SK-N-SH (cell line): ENCODE results near the gene ERLEC1. TPM values are rescaled to one million over a fixed set of nuclear protein-coding genes. Genes with fewer than 3 reads are reported as not detected.

Source experiments
- CTCF ChIA-PET: fragments of 300-600, 350-600 bp; formaldehyde crosslinking; extraction: SDS; loops from one replicate; lab custom pipeline; 2021; lab: Yijun Ruan, JAX
- POLR2A ChIA-PET: fragments of 350-600 bp; sonication (Branson Sonifier 250); formaldehyde crosslinking; extraction: SDS; loops from one replicate; lab custom pipeline; 2020; ENCODE audit warnings: antibody characterized with exemption, inconsistent platforms; lab: Yijun Ruan, JAX
- DNase-seq: peaks from one replicate; pipeline ENCODE4 v3.0.0; 2012
- H2AFZ ChIP-seq: fragments of 200-600 bp; sonication (generic); 2 replicates; pipeline ENCODE4 v1.8.1; 2016; ENCODE audit warnings: antibody characterized with exemption, mild to moderate bottlenecking, low read depth
- H3F3A ChIP-seq: fragments of 200-600 bp; sonication (generic); replicated peaks from 2 replicates; pipeline ENCODE3; 2016; ENCODE audit warnings: antibody characterized with exemption, mild to moderate bottlenecking; ENCODE audit not compliant: insufficient read depth
- H3K27ac ChIP-seq, 2 experiments: fragments of 200-500 bp in 1 of 2; fragments of 200-600 bp in 1 of 2; sonication (Bioruptor generic) in 1 of 2; sonication (generic), shearing (Covaris generic) in 1 of 2; 2 replicates each; pipeline versions ENCODE4 v1.5.1 to v1.6.1; 2014 to 2016; ENCODE audit warnings: low read depth in 2 of 2, inconsistent platforms in 1 of 2, low read length in 1 of 2, mild to moderate bottlenecking in 1 of 2, mixed read lengths in 1 of 2
- H3K27me3 ChIP-seq: fragments of 200-600 bp; sonication (generic), shearing (Covaris generic); 2 replicates; pipeline ENCODE4 v1.6.1; 2016; ENCODE audit warnings: mixed run types; ENCODE audit not compliant: insufficient read depth
- H3K36me3 ChIP-seq, 2 experiments: fragments of 200-500 bp in 1 of 2; fragments of 200-600 bp in 1 of 2; sonication (Bioruptor generic) in 1 of 2; sonication (generic) in 1 of 2; replicated peaks in 1 of 2; 2 replicates each; pipeline versions ENCODE3 to v1.5.1; 2014 to 2016; ENCODE audit warnings: low read length in 1 of 2, mild to moderate bottlenecking in 1 of 2; ENCODE audit not compliant: insufficient read depth in 2 of 2, control insufficient read depth in 1 of 2
- H3K4me1 ChIP-seq, 2 experiments: fragments of 200-500 bp in 1 of 2; fragments of 200-600 bp in 1 of 2; sonication (Bioruptor generic) in 1 of 2; sonication (generic), shearing (Covaris generic) in 1 of 2; 2 replicates each; pipeline versions ENCODE4 v1.5.1 to v1.6.1; 2014 to 2016; ENCODE audit warnings: low read depth in 1 of 2, low read length in 1 of 2, mixed run types in 1 of 2; ENCODE audit not compliant: insufficient read depth in 2 of 2, control insufficient read depth in 1 of 2
- H3K4me2 ChIP-seq: fragments of 200-600 bp; sonication (generic), shearing (Covaris generic); 2 replicates; pipeline ENCODE4 v1.6.1; 2017; ENCODE audit warnings: mixed run types
- H3K4me3 ChIP-seq, 2 experiments: fragments of 200-500 bp in 1 of 2; fragments of 200-600 bp in 1 of 2; sonication (Bioruptor generic) in 1 of 2; sonication (generic), shearing (Covaris generic) in 1 of 2; 2 replicates each; pipeline versions ENCODE4 v1.5.1 to v1.8.1; 2014 to 2016; ENCODE audit warnings: low read depth in 2 of 2, inconsistent platforms in 1 of 2, low read length in 1 of 2, mild to moderate bottlenecking in 1 of 2, mixed read lengths in 1 of 2, moderate library complexity in 1 of 2
- H3K79me2 ChIP-seq: fragments of 200-600 bp; sonication (generic); 2 replicates; pipeline ENCODE4 v1.8.1; 2017; ENCODE audit warnings: mild to moderate bottlenecking; ENCODE audit not compliant: insufficient read depth
- H3K9ac ChIP-seq: fragments of 200-600 bp; sonication (generic); 2 replicates; pipeline ENCODE4 v1.6.1; 2017; ENCODE audit warnings: mixed run types
- H3K9me2 ChIP-seq: fragments of 200-600 bp; sonication (generic); 2 replicates; pipeline ENCODE4 v1.6.1; 2017; ENCODE audit warnings: mixed run types
- H3K9me3 ChIP-seq: fragments of 200-600 bp; sonication (generic); 2 replicates; pipeline ENCODE4 v1.6.1; 2017; ENCODE audit warnings: mixed run types, mild to moderate bottlenecking, moderate library complexity
- H4K20me1 ChIP-seq: fragments of 200-600 bp; sonication (generic); 2 replicates; pipeline ENCODE4 v1.6.1; 2017; ENCODE audit warnings: mild to moderate bottlenecking, mixed run types; ENCODE audit not compliant: insufficient read depth
- EZH2phosphoT487 ChIP-seq: fragments of 200-600 bp; sonication (generic); IDR thresholded peaks from 2 replicates; pipeline ENCODE4 v1.6.1; 2017; ENCODE audit warnings: low read depth, mixed run types, mild to moderate bottlenecking, antibody characterized with exemption, moderate library complexity, borderline replicate concordance
- FOSL2 ChIP-seq: IDR thresholded peaks from 2 replicates; pipeline ENCODE4 v1.4.0; 2012; ENCODE audit warnings: low read depth, mild to moderate bottlenecking, moderate library complexity, borderline replicate concordance
- FOXJ3 ChIP-seq: sonication (generic); formaldehyde crosslinking; IDR thresholded peaks from 2 replicates; pipeline ENCODE4 v1.5.1; 2020; ENCODE audit warnings: mild to moderate bottlenecking, missing genetic modification reagents
- MXI1 ChIP-seq: IDR thresholded peaks from 2 replicates; pipeline ENCODE4 v1.6.1; 2012; ENCODE audit warnings: mild to moderate bottlenecking, low read depth, low read length, improper control_type of control experiment
- NRF1 ChIP-seq: IDR thresholded peaks from 2 replicates; pipeline ENCODE4 v1.6.1; 2012; ENCODE audit warnings: low read depth, mild to moderate bottlenecking, low read length
- SMC3 ChIP-seq: IDR thresholded peaks from 2 replicates; pipeline ENCODE4 v1.6.1; 2012; ENCODE audit warnings: low read depth, low read length, improper control_type of control experiment
- TAF1 ChIP-seq: IDR thresholded peaks from 2 replicates; pipeline ENCODE4 v1.6.1; 2012; ENCODE audit warnings: low read depth, mild to moderate bottlenecking, low read length, moderate library complexity, borderline replicate concordance
- TCF12 ChIP-seq: IDR thresholded peaks from 2 replicates; pipeline ENCODE4 v1.4.0; 2012
- TEAD4 ChIP-seq: IDR thresholded peaks from 2 replicates; pipeline ENCODE4 v1.4.0; 2012; ENCODE audit warnings: mild to moderate bottlenecking, borderline replicate concordance; ENCODE audit not compliant: insufficient read depth
- WGBS: methylation state at CpG from one replicate; pipeline ENCODE4 v1.1.6; 2017; ENCODE audit warnings: low lambda C conversion rate; 5-methylcytosine and 5-hydroxymethylcytosine counted together
- polyA plus RNA-seq, 3 experiments: library from polyadenylated mRNA; depleted of rRNA; stranded (reverse); fragments of >200 nt; gene quantifications; 2 replicates each; pipeline ENCODE4 v1.2.3, GENCODE V29; 2012
- TF ChIP-seq, protein P1 (sequence below): IDR thresholded peaks from 2 replicates; pipeline ENCODE4 v1.4.0; 2012; ENCODE audit warnings: low read depth, borderline replicate concordance
- TF ChIP-seq, protein P2 (sequence below): fragments of 200-600 bp; sonication (generic); IDR thresholded peaks from 2 replicates; pipeline ENCODE4 v1.6.1; 2017; ENCODE audit warnings: antibody characterized with exemption, mild to moderate bottlenecking, moderate library complexity
- TF ChIP-seq, protein P3 (sequence below): IDR thresholded peaks from 2 replicates; pipeline ENCODE4 v1.4.0; 2012; ENCODE audit warnings: low read depth, borderline replicate concordance
- TF ChIP-seq, protein P4 (sequence below): fragments of 150-350 bp; IDR thresholded peaks from 2 replicates; pipeline ENCODE4 v1.6.1; 2017; ENCODE audit warnings: antibody characterized with exemption, low read length, low read depth, borderline replicate concordance

The ERLEC1 gene
- polyA plus RNA-seq, 1 of the 3 experiments (the other 2 are of a cell fraction), result 61.7 TPM

DNA sequence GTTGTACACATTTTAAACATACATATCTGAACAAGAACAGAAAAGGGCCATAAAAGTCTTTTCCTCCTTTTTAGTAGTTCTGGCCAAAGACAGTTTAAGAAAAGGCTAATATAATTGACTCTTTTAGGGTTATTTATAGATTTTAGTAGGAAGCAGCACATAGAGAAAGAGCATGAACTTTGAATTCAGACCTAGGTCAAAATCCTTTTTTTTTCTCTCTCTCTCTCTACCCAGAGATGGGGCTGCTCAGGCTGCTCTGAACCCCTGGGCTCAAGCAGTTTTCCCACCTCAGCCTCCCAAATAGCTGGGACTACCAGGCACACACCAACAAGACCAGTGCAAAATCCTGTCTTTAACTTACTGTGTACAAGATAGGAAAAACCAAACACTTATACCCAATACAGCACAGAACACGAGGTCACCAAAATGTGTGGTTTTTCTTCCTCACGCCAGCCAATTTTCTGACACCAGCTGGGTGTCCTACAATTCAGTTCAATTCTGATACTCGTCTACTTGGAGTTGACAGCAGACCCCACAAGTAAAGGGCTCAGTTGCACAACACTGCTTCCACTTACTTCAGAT is 32.1 kb downstream of the ERLEC1 start:
- ChIA-PET POLR2A (interaction anchor here (0.5 to 0.6 kb wide), 2 partner anchors 23 to 886 kb away, joined by 3 read pairs; no protein-coding TSS in a partner anchor), CTCF (interaction anchor here (0.6 to 1.7 kb wide), 2 partner anchors 22 to 885 kb away, joined by 3 read pairs; no protein-coding TSS in a partner anchor)

More for the DNA sequence above, 32.1 kb downstream of the ERLEC1 start:
- no peak overlapping the region for H3K4me3 ChIP-seq
- H3K9me2 ChIP-seq, result no peaks in the 10 kb centered on the region
- no peak overlapping the region for H3K9ac ChIP-seq
- no peak overlapping the region for H2AFZ ChIP-seq
- no peak overlapping the region for H3K4me2 ChIP-seq
- H3K27ac ChIP-seq, result no peak overlapping the region
- peaks cover 47 to 54% of the 10 kb centered on the region in 2 experiments for H3K36me3 ChIP-seq
- DNase-seq, result no peak
- no peaks in the 10 kb centered on the region for H3K79me2 ChIP-seq
- H4K20me1 ChIP-seq, result no peaks in the 10 kb centered on the region
- no peaks in the 10 kb centered on the region for H3K27me3 ChIP-seq
- no peaks in the 10 kb centered on the region for H3F3A ChIP-seq
- TF ChIP-seq TAF1 (no peak), MXI1 (no peak), EZH2phosphoT487 (no peak), TCF12 (no peak), FOSL2 (no peak), SMC3 (no peak), TEAD4 (no peak), FOXJ3 (no peak), NRF1 (no peak)
- TF ChIP-seq, protein P1, sequence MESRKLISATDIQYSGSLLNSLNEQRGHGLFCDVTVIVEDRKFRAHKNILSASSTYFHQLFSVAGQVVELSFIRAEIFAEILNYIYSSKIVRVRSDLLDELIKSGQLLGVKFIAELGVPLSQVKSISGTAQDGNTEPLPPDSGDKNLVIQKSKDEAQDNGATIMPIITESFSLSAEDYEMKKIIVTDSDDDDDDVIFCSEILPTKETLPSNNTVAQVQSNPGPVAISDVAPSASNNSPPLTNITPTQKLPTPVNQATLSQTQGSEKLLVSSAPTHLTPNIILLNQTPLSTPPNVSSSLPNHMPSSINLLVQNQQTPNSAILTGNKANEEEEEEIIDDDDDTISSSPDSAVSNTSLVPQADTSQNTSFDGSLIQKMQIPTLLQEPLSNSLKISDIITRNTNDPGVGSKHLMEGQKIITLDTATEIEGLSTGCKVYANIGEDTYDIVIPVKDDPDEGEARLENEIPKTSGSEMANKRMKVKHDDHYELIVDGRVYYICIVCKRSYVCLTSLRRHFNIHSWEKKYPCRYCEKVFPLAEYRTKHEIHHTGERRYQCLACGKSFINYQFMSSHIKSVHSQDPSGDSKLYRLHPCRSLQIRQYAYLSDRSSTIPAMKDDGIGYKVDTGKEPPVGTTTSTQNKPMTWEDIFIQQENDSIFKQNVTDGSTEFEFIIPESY, result no peak
- TF ChIP-seq, protein P2, sequence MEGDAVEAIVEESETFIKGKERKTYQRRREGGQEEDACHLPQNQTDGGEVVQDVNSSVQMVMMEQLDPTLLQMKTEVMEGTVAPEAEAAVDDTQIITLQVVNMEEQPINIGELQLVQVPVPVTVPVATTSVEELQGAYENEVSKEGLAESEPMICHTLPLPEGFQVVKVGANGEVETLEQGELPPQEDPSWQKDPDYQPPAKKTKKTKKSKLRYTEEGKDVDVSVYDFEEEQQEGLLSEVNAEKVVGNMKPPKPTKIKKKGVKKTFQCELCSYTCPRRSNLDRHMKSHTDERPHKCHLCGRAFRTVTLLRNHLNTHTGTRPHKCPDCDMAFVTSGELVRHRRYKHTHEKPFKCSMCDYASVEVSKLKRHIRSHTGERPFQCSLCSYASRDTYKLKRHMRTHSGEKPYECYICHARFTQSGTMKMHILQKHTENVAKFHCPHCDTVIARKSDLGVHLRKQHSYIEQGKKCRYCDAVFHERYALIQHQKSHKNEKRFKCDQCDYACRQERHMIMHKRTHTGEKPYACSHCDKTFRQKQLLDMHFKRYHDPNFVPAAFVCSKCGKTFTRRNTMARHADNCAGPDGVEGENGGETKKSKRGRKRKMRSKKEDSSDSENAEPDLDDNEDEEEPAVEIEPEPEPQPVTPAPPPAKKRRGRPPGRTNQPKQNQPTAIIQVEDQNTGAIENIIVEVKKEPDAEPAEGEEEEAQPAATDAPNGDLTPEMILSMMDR, result no peak
- TF ChIP-seq, protein P3, sequence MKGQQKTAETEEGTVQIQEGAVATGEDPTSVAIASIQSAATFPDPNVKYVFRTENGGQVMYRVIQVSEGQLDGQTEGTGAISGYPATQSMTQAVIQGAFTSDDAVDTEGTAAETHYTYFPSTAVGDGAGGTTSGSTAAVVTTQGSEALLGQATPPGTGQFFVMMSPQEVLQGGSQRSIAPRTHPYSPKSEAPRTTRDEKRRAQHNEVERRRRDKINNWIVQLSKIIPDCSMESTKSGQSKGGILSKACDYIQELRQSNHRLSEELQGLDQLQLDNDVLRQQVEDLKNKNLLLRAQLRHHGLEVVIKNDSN, result no peak
- TF ChIP-seq, protein P4, sequence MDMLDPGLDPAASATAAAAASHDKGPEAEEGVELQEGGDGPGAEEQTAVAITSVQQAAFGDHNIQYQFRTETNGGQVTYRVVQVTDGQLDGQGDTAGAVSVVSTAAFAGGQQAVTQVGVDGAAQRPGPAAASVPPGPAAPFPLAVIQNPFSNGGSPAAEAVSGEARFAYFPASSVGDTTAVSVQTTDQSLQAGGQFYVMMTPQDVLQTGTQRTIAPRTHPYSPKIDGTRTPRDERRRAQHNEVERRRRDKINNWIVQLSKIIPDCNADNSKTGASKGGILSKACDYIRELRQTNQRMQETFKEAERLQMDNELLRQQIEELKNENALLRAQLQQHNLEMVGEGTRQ, result no peak
- H3K4me1 ChIP-seq, result no peaks in the 10 kb centered on the region
- H3K9me3 ChIP-seq, result no peaks in the 10 kb centered on the region
- WGBS, result 96% methylated on average over 3 of the region's 3 CpGs
